SJSA1 (cell line): Measurements from ENCODE around the gene GSTP1. TPM values are rescaled to one million over a fixed set of nuclear protein-coding genes. Genes with fewer than 3 reads are reported as not detected.
"Not testable (repeated sequence)": the region's sequence is repeated elsewhere in the genome, so short reads cannot be mapped to it uniquely, and the experiment has no call there.

Source experiments
- DNase-seq, 2 experiments: peaks; one replicate each; pipeline ENCODE4 v3.0.0-alpha.2; 2015 to 2020; ENCODE audit warnings: low spot score in 2 of 2, low read depth in 1 of 2
- H3K27ac ChIP-seq: fragments of 250-450 bp; sonication (Bioruptor Pico); 2 replicates; pipeline ENCODE4 v1.5.1; 2020; ENCODE audit warnings: mild to moderate bottlenecking, moderate library complexity
- H3K27me3 ChIP-seq: fragments of 250-450 bp; sonication (Bioruptor Pico); replicated peaks from 2 replicates; pipeline ENCODE4 v1.5.1; 2020; ENCODE audit warnings: mild to moderate bottlenecking, moderate library complexity
- H3K36me3 ChIP-seq: fragments of 250-450 bp; sonication (Bioruptor Pico); 2 replicates; pipeline ENCODE4 v1.5.1; 2020; ENCODE audit warnings: mild to moderate bottlenecking
- H3K4me1 ChIP-seq: fragments of 250-450 bp; sonication (Bioruptor Pico); replicated peaks from 2 replicates; pipeline ENCODE4 v1.6.1; 2021; ENCODE audit warnings: mild to moderate bottlenecking
- H3K4me3 ChIP-seq: fragments of 250-450 bp; sonication (Bioruptor Pico); 2 replicates; pipeline ENCODE4 v1.5.1; 2020; ENCODE audit warnings: mild to moderate bottlenecking
- H3K9me3 ChIP-seq: fragments of 250-450 bp; sonication (Bioruptor Pico); replicated peaks from 2 replicates; pipeline ENCODE4 v1.5.1; 2020; ENCODE audit warnings: mild to moderate bottlenecking
- total RNA-seq: library from RNA; depleted of rRNA; stranded (reverse); fragments of >200 nt; shearing (Covaris generic); gene quantifications from 2 replicates; pipeline ENCODE4 v1.2.3, GENCODE V29; 2014

GSTP1 gene
- total RNA-seq, 1 experiment from 2014 or later = 2,720 TPM

DNA sequence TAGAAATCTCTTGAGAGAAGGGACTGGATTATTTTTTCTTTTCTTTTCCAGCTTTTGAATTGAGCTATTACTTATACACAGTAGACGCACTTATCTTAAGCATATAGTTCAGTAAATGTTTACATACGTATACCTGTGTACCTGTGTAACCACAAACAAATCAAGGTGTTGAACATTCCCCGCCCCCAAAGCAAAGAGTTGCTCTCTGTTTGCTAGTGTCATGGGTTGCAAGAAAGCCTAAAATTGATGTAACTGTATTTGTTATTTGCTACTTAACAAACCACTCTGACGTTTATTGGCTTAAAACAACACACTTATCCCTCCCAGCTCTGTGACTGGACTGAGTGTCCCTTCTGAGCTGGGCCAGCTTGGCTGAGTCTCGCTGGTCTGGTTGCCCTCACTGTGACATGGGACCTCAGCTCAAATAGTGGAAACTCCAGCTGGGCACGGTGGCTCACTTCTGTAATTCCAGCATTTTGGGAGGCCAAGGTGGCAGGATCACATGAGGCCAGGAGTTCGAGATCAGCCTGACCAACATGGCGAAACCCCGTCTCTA, 35.0 kb upstream of the GSTP1 start:
- no peaks in the 10 kb centered on the region for H3K36me3 ChIP-seq
- no peak overlapping the region for H3K4me3 ChIP-seq
- H3K9me3 ChIP-seq = peaks cover 18% of the 10 kb centered on the region
- no peak for DNase-seq
- H3K27ac ChIP-seq = no peak overlapping the region
- no peaks in the 10 kb centered on the region; the same call in 1 of the 2 replicates for H3K27me3 ChIP-seq
- no peaks in the 10 kb centered on the region for H3K4me1 ChIP-seq

DNA sequence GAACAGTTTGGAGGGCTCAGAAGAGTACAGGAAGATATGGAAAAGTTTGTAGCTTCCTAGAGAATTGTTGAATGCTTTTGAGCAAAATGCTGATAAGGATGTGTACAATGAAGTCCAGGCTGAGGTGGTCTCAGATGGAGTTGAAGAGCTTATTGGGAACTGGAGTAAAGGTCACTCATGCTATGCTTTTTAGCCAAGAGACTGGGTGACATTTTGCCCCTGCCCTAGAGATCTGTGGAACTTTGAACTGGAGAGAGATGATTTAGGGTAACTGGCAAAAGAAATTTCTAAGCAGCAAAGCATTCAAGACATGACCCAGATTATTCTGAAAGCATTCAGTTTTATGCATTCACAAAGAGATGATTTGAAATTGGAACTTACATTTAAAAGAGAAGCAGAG, 32.5 kb upstream of the GSTP1 start:
- H3K4me1 ChIP-seq = no peaks in the 10 kb centered on the region
- no peaks in the 10 kb centered on the region; the same call in 1 of the 2 replicates for H3K27me3 ChIP-seq
- no peaks in the 10 kb centered on the region for H3K36me3 ChIP-seq
- H3K4me3 ChIP-seq = no peak overlapping the region
- peaks cover 18% of the 10 kb centered on the region for H3K9me3 ChIP-seq
- H3K27ac ChIP-seq = no peak overlapping the region
- no peak for DNase-seq

DNA sequence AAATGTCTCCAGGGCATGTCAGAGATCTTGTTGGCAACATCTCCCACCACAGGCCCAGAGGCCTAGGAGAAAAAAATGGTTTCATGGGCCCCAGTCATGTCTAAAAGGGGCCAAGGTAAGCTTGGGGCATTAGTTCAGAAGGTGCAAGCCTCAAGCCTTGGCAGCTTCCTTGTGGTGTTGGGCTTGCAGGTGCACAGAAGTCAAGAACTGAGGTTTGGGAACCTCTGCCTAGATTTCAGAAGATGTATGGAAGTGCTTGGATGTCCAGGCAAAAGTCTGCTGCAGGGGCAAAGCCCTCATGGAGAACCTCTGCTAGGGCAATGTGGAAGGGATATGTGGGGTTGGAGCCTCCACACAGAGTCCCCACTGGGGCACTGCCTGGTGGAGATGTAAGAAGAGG, 31.9 kb upstream of the GSTP1 start:
- H3K27ac ChIP-seq, H3K36me3 ChIP-seq, H3K4me3 ChIP-seq, H3K4me1 ChIP-seq, H3K27me3 ChIP-seq, DNase-seq: not testable (repeated sequence)
- H3K9me3 ChIP-seq = peaks cover 18% of the 10 kb centered on the region

DNA sequence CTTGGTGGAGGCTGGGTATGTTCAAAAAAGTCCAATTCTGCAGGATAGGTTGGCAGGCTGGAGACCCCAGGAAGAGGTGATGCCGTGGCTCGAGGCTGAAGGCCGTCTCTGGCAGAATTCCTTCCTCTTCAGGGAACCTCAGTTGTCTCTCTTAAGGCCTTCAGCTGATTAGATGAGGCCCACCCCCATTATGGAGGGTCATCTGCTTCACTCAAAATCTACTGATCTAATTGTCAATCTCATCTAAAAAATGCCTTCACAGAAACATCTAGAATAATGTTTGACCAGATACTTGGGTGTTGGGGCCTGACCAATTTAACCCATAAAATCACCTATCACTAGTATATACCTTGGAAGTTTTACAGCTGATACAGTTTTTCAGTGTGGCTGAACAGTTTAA, 27.4 kb upstream of the GSTP1 start:
- H3K27ac ChIP-seq = no peak overlapping the region
- peaks cover 7% of the 10 kb centered on the region for H3K9me3 ChIP-seq
- DNase-seq = no peak

DNA sequence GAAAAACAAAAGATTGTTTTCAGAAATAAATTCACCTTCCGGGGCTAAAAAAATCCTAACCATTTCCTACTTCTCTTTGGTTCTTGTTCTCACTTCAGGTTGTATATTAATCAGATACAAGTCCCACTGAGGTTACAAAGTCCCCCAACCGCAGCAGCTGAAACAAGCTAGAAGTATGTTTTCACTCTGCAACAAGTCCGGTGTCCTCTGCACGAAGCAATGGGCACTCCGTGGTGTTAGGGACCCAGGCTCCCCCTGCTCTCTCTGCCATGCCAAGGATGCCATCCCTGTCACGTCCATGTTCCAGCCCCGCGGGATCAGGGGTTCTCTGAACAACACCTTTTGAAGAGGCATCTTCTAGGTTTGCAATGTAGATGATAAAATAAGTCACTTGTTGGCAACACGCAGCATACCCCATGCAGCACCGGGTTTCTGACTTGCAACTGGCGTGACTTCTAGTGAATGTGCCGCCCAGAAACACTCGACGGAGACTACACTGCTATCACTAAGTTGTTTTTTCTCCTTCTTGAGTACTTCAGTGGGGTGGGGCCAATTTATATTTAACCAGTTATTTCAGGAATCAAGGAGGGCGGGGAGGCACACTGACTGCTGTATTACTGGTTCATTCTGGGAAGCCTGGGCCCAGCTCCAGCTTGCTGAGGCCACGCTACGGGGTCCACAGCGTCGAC, 25.4 kb upstream of the GSTP1 start:
- Histone ChIP-seq H3K36me3 (no peaks in the 10 kb centered on the region), H3K9me3 (no peaks in the 10 kb centered on the region), H3K4me1 (peaks cover 17% of the 10 kb centered on the region), H3K27ac (no peak overlapping the region), H3K4me3 (no peak overlapping the region), H3K27me3 (no peaks in the 10 kb centered on the region)
- DNase-seq = no peak

More for the DNA sequence above, 27.4 kb upstream of the GSTP1 start:
- no peaks in the 10 kb centered on the region for H3K27me3 ChIP-seq
- no peak overlapping the region for H3K4me3 ChIP-seq
- H3K36me3 ChIP-seq = no peaks in the 10 kb centered on the region
- no peaks in the 10 kb centered on the region for H3K4me1 ChIP-seq

DNA sequence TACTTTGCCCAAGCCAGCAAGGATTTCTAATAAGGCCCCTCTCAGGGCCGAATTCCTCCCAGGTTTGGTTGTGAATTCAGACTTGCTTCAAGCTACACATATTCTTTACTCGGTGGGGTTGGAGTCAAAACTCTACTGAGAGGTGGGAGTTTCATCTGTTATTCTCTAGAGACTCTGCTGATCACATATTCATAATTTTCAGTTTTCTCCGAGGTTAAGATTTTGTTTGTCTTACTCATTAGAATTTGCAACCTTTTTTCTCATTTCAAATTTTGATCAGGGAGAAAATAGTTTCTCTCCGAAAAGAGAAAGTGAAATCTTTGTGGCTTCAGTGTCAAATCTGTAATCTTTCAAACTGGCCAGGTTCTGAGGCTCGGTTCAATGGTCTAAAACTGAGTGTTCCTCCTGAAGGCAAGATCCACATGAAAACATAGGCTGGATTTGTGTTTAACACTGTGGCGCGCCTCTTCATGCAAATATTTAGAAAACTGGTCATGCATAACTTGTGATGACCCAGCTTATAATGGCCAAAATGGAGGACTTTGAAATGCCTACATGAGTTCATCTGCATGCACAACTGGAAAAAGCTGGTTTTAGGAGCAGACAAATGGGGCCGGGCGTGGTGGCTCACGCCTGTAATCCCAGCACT, 21.5 kb upstream of the GSTP1 start:
- no peaks in the 10 kb centered on the region for H3K36me3 ChIP-seq
- H3K27ac ChIP-seq = peak overlapping the region; percentile 94
- no peaks in the 10 kb centered on the region for H3K9me3 ChIP-seq
- peak in 1 of 2 experiments; percentile 34 for DNase-seq
- peaks cover 32% of the 10 kb centered on the region for H3K4me1 ChIP-seq
- H3K4me3 ChIP-seq = no peak overlapping the region
- no peaks in the 10 kb centered on the region for H3K27me3 ChIP-seq

DNA sequence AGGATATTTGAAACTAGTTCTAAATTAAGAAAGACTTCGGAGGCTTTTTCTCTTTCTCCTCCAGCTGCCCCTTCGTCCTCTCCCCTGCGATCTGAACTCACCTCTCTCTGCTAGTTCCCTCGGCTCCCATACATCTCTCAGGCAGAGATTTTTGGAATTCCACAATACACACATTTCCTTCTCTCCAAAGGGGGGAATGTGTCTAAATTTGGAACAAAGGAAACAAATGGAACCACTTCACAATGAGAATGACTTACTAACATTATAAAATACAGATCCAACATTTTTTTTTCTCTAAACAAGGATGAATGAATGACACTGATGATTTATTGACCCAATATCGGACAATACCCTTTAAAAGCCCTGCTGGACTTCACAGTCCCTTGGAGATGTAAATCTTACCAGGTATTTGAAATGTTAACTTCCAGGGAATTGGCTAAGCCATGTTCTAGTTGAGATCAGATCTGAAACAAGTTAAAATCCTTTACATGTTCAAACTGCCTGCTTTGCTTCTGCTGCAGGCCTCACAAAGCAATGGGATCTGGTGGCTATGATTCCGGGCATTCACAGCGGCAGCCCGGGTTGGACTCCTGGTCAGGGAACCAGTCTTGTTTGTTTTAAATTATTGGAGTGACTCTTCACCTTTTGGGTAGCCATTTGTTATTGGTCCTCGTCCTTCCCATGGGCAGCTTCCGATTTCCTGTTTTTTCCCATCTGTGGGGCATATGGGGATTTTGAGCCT, 20.5 kb upstream of the GSTP1 start:
- no peaks in the 10 kb centered on the region for H3K36me3 ChIP-seq
- peak overlapping the region; percentile 94 for H3K27ac ChIP-seq
- DNase-seq = peak in 1 of 2 experiments; percentile 91
- H3K9me3 ChIP-seq = no peaks in the 10 kb centered on the region
- no peaks in the 10 kb centered on the region for H3K27me3 ChIP-seq
- H3K4me1 ChIP-seq = peaks cover 32% of the 10 kb centered on the region
- no peak overlapping the region for H3K4me3 ChIP-seq

DNA sequence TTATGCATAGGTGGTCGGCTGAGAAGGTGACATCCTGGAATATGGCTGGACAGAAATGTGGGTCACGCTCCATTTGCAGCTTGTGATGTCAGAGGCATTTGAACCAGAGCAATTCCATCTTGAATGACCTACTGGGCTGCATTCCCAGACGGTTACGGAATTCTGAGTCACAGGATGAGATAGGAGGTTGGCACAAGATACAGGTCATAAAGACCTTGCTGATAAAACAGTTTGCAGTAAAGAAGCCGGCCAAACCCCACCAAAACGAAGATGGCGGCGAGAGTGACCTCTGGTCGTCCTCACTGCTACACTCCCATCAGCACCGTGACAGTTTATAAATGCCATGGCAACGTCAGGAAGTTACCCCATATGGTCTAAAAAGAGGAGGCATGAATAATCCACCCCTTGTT, 19.9 kb upstream of the GSTP1 start:
- H3K9me3 ChIP-seq, H3K4me3 ChIP-seq, H3K27me3 ChIP-seq, H3K36me3 ChIP-seq: not testable (repeated sequence)
- Histone ChIP-seq H3K4me1 (peaks cover 32% of the 10 kb centered on the region), H3K27ac (peak overlapping the region; percentile 94)
- peak; percentile 96 to 98 for DNase-seq

DNA sequence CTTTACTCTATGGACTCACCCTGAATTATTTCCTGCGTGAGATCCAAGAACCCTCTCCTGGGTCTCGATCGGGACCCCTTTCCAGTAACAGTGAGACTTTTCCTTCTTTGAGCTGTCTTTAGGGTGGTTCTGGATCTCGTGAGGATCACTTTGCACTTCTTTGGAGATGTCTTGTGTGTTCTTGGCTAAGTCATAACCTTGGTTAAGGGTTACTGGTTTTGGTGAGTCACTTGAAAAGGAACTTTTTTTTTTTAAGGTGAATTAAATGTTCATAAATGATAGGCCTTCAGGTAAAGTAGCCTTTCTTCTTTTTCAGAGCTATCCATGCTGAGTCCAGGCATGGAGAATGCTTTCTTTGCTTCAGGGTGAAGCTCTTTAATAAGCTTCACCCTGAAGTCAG, 19.4 kb upstream of the GSTP1 start:
- H3K27ac ChIP-seq = peak overlapping the region; percentile 94
- no peak overlapping the region for H3K4me3 ChIP-seq
- DNase-seq = no peak
- no peaks in the 10 kb centered on the region for H3K36me3 ChIP-seq
- no peaks in the 10 kb centered on the region for H3K27me3 ChIP-seq
- H3K4me1 ChIP-seq = peaks cover 32% of the 10 kb centered on the region
- no peaks in the 10 kb centered on the region for H3K9me3 ChIP-seq

DNA sequence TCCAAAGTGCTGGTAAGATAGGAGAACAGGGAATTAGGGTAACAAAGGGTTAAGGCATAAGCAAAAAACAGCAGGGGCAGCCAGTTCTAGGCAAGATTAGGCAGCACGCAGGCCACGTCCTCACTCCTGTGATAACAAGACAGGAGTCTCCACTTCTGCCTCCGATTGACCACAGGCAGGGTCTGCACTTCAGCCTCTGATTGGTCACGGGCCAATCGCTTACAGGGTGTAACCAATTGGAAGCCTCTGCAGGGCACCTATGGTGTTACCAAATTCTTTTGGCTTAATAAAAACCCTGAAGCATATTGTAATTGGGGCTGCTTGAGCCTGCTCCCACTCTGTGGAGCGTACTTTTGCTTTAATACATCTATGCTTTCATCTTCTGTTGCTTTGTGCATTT, 12.2 kb upstream of the GSTP1 start:
- DNase-seq = no peak
- Histone ChIP-seq H3K27me3 (0 out of 2 replicates have a peak, but pooled peaks cover 2% of the 10 kb centered on the region), H3K4me3 (no peak overlapping the region), H3K27ac (no peak overlapping the region), H3K36me3 (no peaks in the 10 kb centered on the region), H3K9me3 (no peaks in the 10 kb centered on the region), H3K4me1 (no peaks in the 10 kb centered on the region)

DNA sequence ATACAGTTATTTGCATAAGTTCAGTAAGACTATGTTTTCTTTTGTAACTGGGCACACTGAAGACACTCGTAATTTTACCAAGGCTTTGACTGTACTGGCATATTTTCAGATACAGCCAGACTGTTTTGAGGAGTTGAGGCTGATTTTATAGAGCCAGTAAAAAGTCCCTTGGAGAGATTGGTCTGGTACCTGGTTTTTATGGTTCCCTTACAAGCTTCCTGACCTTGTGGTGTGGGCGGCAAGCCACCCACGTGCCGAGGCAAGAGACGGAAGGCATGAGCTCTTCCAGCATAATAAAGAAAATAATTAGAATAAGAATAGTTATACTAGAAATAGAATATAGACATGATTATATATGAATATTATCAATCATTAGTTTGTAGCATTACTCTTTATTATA, 11.3 kb upstream of the GSTP1 start:
- no peak for DNase-seq
- no peaks in the 10 kb centered on the region for H3K4me1 ChIP-seq
- no peaks in the 10 kb centered on the region for H3K36me3 ChIP-seq
- no peak overlapping the region for H3K27ac ChIP-seq
- no peak overlapping the region for H3K4me3 ChIP-seq
- no peaks in the 10 kb centered on the region for H3K9me3 ChIP-seq
- H3K27me3 ChIP-seq = 0 out of 2 replicates have a peak, but pooled peaks cover 2% of the 10 kb centered on the region

DNA sequence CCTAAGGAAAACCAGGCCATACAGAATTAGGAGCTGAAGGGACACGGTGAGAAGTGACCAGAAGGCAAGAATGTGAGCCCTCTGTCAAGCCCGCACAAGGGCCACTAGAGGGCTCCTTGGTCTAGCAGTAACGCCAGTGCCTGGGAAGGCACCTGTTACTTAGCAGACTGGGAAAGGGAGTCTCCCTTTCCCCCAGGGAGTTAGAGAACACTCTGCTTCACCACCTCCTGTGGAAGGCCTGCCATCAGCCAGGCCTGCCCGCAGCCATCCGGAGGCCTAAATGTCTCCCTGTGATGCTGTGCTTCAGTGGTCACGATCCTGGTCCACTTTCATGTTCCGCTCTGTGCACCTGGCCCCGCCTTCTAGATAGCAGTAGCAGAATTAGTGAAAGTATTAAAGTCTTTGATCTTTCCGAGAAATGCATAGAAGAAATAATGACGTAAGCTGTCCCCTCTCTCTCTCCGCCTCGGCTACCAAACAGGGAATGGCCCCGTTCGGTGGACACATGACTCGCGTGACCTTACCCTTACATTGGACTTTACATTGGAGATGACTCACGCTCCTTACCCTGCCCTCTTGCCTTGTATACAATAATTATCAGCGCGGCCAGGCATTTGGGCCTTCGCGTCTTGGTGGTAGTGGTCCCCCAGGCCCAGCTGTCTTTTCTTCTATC, 10.7 kb upstream of the GSTP1 start:
- Histone ChIP-seq H3K4me1 (no peaks in the 10 kb centered on the region), H3K36me3 (no peaks in the 10 kb centered on the region), H3K27ac (no peak overlapping the region), H3K27me3 (peaks cover 2% of the 10 kb centered on the region; the same call in 1 of the 2 replicates), H3K9me3 (no peaks in the 10 kb centered on the region), H3K4me3 (no peak overlapping the region)
- peak in 1 of 2 experiments; percentile 37 for DNase-seq

DNA sequence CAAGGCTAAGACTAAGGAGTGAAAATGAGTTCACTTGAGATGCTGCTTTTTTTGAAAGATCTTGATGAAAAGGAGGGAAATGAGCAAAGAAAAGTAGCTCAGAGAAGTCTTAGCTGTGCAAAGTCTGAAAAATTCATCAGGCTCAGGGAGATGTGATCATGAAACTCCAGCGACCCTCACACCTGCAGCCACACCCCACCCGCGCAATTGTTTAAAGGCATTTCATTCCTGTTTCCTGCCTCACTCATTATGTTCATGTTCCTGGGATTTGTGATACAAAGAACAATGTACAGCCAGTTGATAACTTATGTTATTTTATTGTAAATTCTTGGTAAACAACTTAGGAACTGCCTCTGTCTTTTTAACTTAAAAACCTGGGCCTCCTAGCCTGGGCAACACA, 8.7 kb upstream of the GSTP1 start:
- Histone ChIP-seq H3K4me3 (no peak overlapping the region), H3K27me3 (peaks cover 6% of the 10 kb centered on the region; the same call in 1 of the 2 replicates), H3K27ac (no peak overlapping the region), H3K4me1 (peaks cover 4% of the 10 kb centered on the region; the same call in 1 of the 2 replicates), H3K9me3 (no peaks in the 10 kb centered on the region), H3K36me3 (no peaks in the 10 kb centered on the region)
- no peak for DNase-seq
